ENCODE results near the gene PSMA1. TPM values are rescaled to one million over a fixed set of nuclear protein-coding genes. Genes with fewer than 3 reads are reported as not detected.

The PSMA1 gene
- total RNA-seq, 4 donors from 2014 or later = 129 to 183 (median 145) TPM

DNA sequence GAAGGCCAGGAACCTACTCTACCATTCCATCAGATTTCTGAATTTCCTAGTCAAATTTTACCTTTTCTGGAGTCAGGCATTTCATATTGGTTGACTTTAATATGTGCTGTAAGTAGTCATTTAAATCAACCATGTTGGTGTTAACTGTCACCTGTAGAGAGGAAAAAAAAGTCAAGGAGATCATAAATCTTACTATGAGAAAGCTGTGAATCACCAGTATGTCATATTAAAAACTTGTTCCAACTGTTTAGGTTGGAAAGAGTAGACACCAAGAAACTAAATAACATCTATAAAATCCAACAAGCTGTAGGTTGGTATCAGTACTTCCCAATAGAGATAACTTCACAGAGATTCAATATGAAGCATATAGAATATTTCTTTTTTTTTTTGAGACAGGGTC lies 60.0 kb downstream of the PSMA1 start:
- TF ChIP-seq, protein P1, sequence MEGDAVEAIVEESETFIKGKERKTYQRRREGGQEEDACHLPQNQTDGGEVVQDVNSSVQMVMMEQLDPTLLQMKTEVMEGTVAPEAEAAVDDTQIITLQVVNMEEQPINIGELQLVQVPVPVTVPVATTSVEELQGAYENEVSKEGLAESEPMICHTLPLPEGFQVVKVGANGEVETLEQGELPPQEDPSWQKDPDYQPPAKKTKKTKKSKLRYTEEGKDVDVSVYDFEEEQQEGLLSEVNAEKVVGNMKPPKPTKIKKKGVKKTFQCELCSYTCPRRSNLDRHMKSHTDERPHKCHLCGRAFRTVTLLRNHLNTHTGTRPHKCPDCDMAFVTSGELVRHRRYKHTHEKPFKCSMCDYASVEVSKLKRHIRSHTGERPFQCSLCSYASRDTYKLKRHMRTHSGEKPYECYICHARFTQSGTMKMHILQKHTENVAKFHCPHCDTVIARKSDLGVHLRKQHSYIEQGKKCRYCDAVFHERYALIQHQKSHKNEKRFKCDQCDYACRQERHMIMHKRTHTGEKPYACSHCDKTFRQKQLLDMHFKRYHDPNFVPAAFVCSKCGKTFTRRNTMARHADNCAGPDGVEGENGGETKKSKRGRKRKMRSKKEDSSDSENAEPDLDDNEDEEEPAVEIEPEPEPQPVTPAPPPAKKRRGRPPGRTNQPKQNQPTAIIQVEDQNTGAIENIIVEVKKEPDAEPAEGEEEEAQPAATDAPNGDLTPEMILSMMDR (IDR thresholded peaks at IDR 0.05; ENCODE audit: low read depth) = no peak

DNA sequence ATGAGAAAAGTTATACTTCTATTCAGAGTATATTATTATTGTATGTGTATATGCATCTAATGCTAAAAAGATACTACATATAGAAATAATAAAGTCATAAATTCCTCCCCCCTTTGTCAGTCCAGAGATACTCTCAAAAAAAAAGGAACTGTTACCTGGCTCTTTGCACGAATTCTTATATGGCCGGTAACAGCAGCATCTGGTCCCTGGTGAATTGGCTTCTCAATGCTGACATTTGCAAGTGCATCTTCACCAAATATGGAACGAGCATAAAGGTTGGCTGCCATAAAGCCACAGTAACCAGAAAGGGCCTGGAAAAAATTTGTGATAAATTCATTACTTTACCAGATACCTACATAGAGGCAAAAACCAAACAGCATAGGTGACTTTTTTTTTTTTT lies 61.8 kb downstream of the PSMA1 start:
- TF ChIP-seq, protein P1 (IDR thresholded peaks at IDR 0.05; ENCODE audit: low read depth) = no peak

DNA sequence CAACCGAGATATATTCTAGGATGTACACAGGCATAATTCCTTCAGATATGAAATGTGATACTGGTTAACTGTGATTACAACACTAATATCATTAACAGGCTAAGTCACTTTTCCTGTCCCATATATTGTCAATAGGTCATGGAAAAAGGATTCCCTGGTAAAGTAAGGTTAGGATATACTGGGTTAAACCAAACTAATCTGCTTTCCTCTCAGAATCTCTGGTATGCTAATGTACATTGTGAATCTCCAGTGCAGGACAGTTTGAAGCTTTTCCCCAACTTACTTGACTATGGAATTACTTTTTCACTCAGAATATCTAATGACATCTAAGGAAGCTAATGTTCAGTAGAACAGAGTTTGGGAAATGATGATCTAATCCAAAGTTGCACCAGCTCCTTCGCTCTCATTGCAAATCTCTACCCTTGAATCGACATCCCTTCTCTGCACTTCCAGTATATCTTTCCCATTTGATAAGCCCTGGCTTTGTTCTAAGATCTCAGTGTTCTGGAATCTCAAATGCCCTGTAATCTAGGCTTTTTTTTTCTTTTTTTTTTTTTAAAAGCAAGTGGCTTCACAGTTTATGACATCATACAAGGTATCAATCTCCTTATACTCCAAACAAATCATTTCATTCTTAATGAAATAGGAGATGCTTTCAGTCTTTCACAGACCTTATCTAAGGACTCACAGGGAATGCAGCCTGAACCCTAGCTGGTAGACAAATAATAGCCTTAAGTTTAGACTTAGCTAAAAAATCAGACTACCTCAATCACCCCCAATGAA lies 64.3 kb downstream of the PSMA1 start:
- TF ChIP-seq, protein P1 (IDR thresholded peaks at IDR 0.05; ENCODE audit: low read depth) = no peak

Small RNAs within 50 kb of the gene (small RNA-seq; reads per million reads assigned to genes)
- not detected for gene RNU7-49P

Other genes starting within 250 kb of the PSMA1 start
- gene RRAS2, start 161.2 kb downstream of the PSMA1 start, total RNA-seq = 10 to 100 TPM; 56.9 to 95.4 (median 64.6) TPM
- gene COPB1, start 20.6 kb downstream of the PSMA1 start, total RNA-seq = 100 to 1,000 TPM in 3 of 4 donors, 10 to 100 TPM in 1; 64.2 to 173 (median 123) TPM
- 100 to 1,000 TPM; 158 to 367 (median 171) TPM for gene PDE3B, start 123.4 kb upstream of the PSMA1 start, total RNA-seq

Data from subcutaneous adipose tissue (tissue), 4 donors.